Peyer's patch (tissue), 4 donors: Measurements from ENCODE around the gene CIPC.

Experiments
- CTCF ChIP-seq, 6 experiments: fragments of 450-650 bp in 4 of 6; fragments of 200-600 bp in 2 of 6; sonication (generic) in 1 of 6; IDR thresholded peaks; one replicate each; pipeline ENCODE4 v1.5.1; 2017 to 2019; ENCODE audit warnings: antibody characterized with exemption in 6 of 6, mild to moderate bottlenecking in 3 of 6, moderate library complexity in 1 of 6
- POLR2A ChIP-seq, 2 donors: fragments of 450-650 bp; IDR thresholded peaks; one replicate each; pipeline ENCODE4 v1.5.1; 2017; ENCODE audit warnings: antibody characterized with exemption in 2 of 2, mild to moderate bottlenecking in 2 of 2, moderate library complexity in 2 of 2

GRCh38 chr14:77102154-77102553 is 4.1 kb downstream of the CIPC start:
- TF ChIP-seq POLR2A (IDR thresholded peaks at IDR 0.05) (peak in 1 of 2 donors; percentile 52), CTCF (IDR thresholded peaks at IDR 0.05) (no peak)
